Ishikawa (cell line): ENCODE data around the gene ZMYND8.

Source experiments
- TCF12 ChIP-seq: IDR thresholded peaks from 2 replicates; pipeline ENCODE4 v1.6.1; 2012; ENCODE audit warnings: low read depth
- YY1 ChIP-seq: IDR thresholded peaks from 2 replicates; pipeline ENCODE4 v1.6.1; 2012; ENCODE audit warnings: low read depth
- TF ChIP-seq, protein P1 (sequence below): IDR thresholded peaks from 2 replicates; pipeline ENCODE4 v1.6.1; 2012; ENCODE audit warnings: low read depth, mild to moderate bottlenecking

DNA sequence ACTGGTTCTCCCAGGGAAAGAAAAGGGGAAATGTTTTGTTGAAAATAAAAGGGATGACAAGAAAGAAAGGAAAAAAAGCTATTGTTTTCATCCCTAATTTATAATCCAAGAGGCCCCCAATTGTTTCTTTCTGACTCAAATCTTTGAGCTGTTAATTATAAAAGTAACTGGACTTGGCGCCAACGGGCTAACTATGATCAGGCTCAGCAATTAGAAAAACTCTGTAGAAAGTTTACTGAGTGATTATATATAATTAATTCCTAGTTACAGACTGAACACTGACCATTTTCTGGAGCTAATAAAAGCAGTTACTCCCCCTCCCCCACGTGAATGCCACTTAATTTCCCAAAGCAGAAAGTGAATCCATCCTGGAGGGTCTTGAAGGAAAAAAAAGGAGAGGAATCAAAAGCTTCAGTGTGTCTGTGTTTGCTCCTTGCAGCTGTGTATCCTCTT is 3.2 kb downstream of the ZMYND8 start:
- no peak for TF ChIP-seq YY1
- TF ChIP-seq, protein P1, sequence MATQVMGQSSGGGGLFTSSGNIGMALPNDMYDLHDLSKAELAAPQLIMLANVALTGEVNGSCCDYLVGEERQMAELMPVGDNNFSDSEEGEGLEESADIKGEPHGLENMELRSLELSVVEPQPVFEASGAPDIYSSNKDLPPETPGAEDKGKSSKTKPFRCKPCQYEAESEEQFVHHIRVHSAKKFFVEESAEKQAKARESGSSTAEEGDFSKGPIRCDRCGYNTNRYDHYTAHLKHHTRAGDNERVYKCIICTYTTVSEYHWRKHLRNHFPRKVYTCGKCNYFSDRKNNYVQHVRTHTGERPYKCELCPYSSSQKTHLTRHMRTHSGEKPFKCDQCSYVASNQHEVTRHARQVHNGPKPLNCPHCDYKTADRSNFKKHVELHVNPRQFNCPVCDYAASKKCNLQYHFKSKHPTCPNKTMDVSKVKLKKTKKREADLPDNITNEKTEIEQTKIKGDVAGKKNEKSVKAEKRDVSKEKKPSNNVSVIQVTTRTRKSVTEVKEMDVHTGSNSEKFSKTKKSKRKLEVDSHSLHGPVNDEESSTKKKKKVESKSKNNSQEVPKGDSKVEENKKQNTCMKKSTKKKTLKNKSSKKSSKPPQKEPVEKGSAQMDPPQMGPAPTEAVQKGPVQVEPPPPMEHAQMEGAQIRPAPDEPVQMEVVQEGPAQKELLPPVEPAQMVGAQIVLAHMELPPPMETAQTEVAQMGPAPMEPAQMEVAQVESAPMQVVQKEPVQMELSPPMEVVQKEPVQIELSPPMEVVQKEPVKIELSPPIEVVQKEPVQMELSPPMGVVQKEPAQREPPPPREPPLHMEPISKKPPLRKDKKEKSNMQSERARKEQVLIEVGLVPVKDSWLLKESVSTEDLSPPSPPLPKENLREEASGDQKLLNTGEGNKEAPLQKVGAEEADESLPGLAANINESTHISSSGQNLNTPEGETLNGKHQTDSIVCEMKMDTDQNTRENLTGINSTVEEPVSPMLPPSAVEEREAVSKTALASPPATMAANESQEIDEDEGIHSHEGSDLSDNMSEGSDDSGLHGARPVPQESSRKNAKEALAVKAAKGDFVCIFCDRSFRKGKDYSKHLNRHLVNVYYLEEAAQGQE = no peak
- TF ChIP-seq TCF12 = no peak
